ENCODE results near the gene PROM2.

The PROM2 gene

DNA sequence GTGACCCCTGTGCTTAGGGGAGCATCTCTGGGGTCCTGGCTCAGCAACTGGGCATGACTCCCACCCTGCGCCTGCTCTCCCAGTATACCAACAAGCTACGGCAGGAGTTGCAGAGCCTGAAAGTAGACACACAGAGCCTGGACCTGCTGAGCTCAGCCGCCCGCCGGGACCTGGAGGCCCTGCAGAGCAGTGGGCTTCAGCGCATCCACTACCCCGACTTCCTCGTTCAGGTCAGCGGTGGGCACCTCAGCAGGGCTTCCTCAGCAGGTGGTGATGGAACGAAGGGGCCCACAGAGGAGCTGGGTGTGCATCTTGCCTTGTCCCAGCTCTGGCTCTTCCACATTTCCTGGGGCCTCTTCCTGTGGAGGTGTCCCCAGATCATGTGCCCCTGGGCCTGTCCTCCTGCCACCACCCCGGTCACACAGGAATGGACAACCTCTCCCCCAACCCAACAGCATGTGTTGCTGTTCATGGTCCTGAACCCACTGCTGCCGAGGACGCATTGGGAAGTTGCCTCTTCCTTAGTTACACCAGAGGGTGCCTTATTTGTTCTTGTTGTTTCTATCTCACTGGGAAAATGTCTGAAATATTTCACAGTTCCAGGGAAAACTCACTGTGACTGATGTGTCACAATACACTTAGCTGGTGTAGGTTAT lies 10.8 kb downstream of the PROM2 start:
- no peak for DNase-seq (ENCODE audit: low read depth)

GRCh38 chr2:95285542-95285932 lies 11.3 kb downstream of the PROM2 start:
- DNase-seq (ENCODE audit: low read depth), result no peak

DNA sequence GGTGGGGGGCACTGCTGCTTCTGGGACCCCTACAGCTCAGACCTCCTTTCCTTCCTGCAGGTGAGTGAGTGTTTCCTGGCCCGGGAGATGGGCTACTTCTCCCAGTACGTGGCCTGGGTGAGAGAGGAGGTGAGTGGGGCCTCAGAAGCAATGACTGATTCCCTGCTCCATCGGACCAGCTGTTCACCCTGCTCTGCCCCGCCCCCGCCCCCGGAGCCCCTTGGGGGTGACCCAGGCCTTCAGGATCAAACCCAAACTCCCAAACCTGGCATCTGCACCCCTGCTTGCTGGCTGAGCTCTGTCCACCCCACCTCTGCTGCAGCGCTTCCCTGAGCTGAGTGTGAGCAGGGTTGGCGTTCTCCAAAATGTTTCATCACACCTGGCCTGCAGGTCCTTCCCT lies 13.1 kb downstream of the PROM2 start:
- no peak for DNase-seq (ENCODE audit: low read depth)

DNA sequence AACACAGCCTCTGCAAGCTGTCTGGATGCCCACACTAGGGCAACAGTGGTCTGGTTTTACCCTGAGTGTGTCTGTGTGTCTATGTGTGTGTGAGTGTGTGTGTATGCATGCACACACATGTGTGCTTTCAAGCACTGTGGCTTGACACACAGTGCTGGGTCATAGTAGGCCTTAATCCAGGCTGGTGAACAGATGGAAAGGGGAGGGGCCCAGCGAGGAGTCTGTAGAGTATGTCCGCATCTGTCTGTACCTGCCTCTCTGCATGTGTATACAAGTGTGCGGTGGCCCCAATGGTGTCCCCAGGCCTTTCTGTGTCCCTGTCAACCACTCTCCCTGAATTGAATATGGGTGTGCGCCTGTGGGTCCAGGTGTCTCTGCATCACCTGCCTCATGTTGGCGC lies 13.6 kb downstream of the PROM2 start:
- no peak for DNase-seq (ENCODE audit: low read depth)

- DNase-seq (ENCODE audit: low read depth), result no peak
Measured at GRCh38 chr2:95289253-95289652, 15.0 kb downstream of the PROM2 start.

GRCh38 chr2:95291222-95291621 lies 17.0 kb downstream of the PROM2 start:
- no peak for DNase-seq (ENCODE audit: low read depth)

- DNase-seq (ENCODE audit: low read depth), result no peak
Measured at GRCh38 chr2:95292623-95293260, 18.5 kb downstream of the PROM2 start.

- no peak for DNase-seq (ENCODE audit: low read depth)
Measured at GRCh38 chr2:95294579-95295250, 20.5 kb downstream of the PROM2 start.

DNA sequence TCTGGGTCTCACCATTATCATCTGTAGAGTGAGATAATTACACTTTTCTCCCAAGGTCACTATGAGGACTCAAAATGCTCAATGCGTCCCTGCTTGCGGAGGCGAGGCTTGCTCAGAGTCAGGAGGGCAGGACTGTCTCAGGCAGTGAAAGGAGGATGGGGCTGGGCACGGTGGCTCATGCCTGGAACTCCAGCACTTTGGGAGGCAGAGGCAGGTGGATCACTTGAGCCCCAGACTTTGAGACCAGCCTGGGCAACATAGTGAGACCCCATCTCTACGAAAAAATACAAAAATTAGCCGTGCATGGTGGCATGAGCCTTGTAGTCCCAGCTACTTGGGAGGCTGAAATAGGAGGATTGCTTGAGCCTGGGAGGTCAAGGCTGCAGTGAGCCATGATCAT lies 21.1 kb downstream of the PROM2 start:
- DNase-seq (ENCODE audit: low read depth), result no peak

DNA sequence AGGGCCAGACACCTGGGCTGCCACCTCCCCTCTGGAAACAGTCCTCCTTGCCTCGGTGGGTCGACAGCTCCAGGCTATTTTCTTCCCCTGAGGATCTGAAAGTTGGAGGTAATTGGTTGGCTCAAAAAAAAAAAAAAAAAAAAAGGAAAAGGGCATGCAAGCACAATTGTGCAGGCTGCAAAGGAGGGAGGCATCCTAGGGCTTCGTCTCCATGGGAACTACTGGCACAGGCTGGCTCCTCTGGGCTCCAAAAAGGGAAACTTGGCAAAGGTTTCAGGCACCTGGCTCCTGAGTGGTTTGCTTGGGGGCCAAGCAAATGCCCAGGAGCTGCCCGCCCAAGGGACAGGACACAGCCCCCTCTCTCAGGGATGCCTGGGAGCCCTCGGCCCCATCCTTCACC lies 21.8 kb downstream of the PROM2 start:
- DNase-seq (ENCODE audit: low read depth), result no peak

- DNase-seq (ENCODE audit: low read depth), result no peak
Measured at GRCh38 chr2:95296880-95297487, 22.7 kb downstream of the PROM2 start, which contains the start of gene KCNIP3. Gene KCNIP3 (plus strand): TSS chr2:95297347. CDS start chr2:95297439, 92 bp downstream.

DNA sequence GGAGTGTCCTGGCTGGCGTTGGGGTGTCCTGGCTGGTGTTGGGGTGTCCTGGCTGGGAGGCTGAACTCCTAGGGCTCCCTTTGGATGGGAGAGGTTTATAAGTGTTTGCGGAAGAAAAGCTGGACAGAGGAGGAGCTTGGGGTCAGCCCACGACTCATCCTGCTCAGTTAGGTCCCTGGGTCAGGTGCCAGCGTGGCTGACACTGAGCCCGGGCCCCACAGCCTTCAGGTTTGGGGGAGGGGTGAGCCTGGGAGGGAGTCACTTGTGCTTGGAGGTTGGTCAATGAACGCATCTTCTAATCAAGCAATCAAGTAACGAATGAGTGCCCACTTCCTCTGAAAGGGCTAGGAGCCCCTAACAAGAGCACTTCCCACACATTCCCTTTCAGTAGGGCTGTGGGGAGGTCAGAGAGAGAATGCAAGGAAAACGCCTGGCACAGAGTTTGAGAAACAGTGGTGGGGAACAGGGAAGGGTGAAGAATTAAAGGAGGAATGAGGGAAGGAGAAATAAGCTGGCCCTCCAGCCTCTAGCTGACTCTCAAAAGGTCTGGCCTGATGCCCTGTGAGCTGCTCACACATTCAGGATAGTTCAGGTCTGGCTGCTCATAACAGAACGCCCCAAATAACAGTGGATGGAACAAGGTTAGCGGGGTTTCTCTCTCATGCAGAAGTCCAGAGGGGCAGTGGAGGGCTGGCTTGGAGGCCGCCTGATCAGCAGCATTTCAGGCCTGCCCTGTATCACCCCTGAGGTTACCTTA lies 23.6 kb downstream of the PROM2 start:
- no peak for DNase-seq (ENCODE audit: low read depth)

GRCh38 chr2:95298486-95299111 lies 24.4 kb downstream of the PROM2 start:
- DNase-seq (ENCODE audit: low read depth), result no peak

DNA sequence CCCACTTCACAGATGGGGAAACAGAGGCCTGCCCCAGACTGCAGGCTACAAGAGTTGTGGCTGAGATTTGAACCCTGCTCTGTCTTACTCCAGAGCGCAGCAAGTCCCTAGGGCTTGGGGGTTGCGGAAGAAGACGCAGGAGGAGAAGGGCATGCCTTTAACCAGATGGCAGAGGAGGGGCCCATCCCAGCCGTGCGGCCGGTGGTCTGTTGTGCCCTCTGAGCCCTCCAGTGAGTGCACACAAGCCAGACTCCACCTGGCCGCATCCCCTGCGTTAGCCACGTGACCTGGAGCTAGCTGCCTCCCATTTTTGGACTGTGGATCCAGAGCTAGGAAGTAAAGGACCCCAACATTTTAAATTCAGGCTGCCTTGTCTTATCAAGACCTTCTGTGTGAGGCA lies 25.7 kb downstream of the PROM2 start:
- DNase-seq (ENCODE audit: low read depth), result no peak

DNA sequence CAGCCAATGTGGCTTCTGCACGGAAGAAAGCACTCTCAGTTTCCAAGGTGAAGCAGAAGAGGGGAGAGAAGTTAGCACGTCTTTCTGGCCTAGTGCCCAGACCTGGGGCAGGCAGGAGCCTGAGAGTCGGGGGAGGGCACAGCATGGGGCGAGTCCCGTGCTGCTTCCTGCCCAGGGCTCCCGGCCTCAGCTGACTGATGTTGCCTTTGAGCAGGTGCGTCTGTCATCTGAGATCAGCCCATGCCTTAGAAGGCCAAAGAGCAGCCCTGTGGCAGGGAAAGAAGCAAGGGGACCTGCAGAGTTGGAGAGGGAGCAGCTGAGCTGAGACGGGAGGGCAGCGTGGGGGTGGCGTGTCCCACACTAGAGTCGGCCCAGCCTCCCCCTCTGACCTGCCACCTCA lies 26.2 kb downstream of the PROM2 start:
- no peak for DNase-seq (ENCODE audit: low read depth)

- no peak for DNase-seq (ENCODE audit: low read depth)
Measured at GRCh38 chr2:95301186-95301585, 26.9 kb downstream of the PROM2 start.

GRCh38 chr2:95301876-95302641 lies 27.8 kb downstream of the PROM2 start:
- DNase-seq (ENCODE audit: low read depth), result no peak

- no peak for DNase-seq (ENCODE audit: low read depth)
Measured at GRCh38 chr2:95303191-95303919, 29.1 kb downstream of the PROM2 start.

DNA sequence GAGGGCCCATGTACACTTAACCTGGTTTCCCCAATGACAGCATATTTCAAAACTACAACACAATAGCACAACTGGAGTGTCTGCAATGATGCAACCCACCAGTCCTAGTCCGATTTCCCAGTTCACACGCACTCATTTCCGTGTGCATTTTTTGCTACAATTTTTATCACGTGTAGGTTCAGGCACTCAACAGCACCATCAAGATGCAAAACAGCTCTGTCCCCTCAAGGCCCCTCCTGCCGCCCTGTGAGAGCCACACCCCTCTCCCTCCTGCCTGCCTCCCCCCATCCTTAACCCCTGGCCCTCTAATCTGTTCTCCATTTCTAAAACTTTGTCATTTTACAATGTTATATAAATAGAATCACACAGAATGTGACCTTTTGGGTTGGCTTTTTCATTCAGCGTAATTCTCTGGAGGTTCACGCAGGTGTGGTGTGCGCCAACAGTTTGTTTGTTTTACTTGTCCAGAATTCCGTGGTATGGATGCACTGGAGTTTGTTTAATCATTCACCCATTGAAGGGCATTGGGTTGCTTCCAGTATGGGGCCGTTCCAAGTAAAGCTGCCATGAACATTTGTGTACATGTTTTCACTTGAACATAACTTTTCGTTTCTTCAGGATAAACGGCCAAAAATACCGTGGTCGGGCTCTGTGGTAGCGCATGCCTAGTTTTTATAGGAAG lies 31.3 kb downstream of the PROM2 start:
- no peak for DNase-seq (ENCODE audit: low read depth)

All from non-pigmented ciliary epithelial cell (primary cell).